ENCODE results near the gene MYADML2. TPM values are rescaled to one million over a fixed set of nuclear protein-coding genes. Genes with fewer than 3 reads are reported as not detected.

Gene MYADML2
- total RNA-seq, 2 donors from 2014 or later: 0.27 TPM; not detected in 1

- Histone ChIP-seq H3K27ac (no peak overlapping the region), H3K27me3 (peaks cover 4% of the 10 kb centered on the region), H3K4me1 (no peaks in the 10 kb centered on the region), H3K4me3 (peak overlapping the region; percentile 28), H3K9ac (ENCODE audit: low read depth in 2 of 2, low read length in 2 of 2) (no peak overlapping the region), H3K9me3 (no peaks in the 10 kb centered on the region), H3K36me3 (no peaks in the 10 kb centered on the region)
- intact Hi-C loops (cut with DNase I): no loop called here
- DNase-seq: no peak
- TF ChIP-seq CTCF (IDR thresholded peaks at IDR 0.05): no peak
Measured at GRCh38 chr17:81902653-81903414, 44.2 kb downstream of the MYADML2 start.

- Histone ChIP-seq H3K27ac (no peak within 1 kb of the TSS), H3K4me3 (peak within 1 kb of the TSS; percentile 28), H3K27me3 (peaks cover 4% of the 10 kb centered on the region), H3K9ac (ENCODE audit: low read depth in 2 of 2, low read length in 2 of 2) (peak within 1 kb of the TSS in 1 of 2 donors; percentile 3), H3K9me3 (no peaks in the 10 kb centered on the region), H3K4me1 (no peaks in the 10 kb centered on the region), H3K36me3 (no peaks in the 10 kb centered on the region)
- intact Hi-C loops (cut with DNase I): no loop called here
- no peak for DNase-seq
- no peak for TF ChIP-seq CTCF (IDR thresholded peaks at IDR 0.05)
Measured at GRCh38 chr17:81902023-81902652, 44.9 kb downstream of the MYADML2 start, which contains the start of gene NPB. NPB (plus strand) TSS chr17:81902238; CDS start chr17:81902278, 40 bp downstream.

GRCh38 chr17:81901167-81902022, 45.6 kb downstream of the MYADML2 start:
- Histone ChIP-seq H3K4me1 (no peaks in the 10 kb centered on the region), H3K27me3 (peaks cover 4% of the 10 kb centered on the region), H3K9me3 (no peaks in the 10 kb centered on the region), H3K9ac (ENCODE audit: low read depth in 2 of 2, low read length in 2 of 2) (no peak overlapping the region), H3K27ac (no peak overlapping the region), H3K36me3 (no peaks in the 10 kb centered on the region), H3K4me3 (peak overlapping the region; percentile 28)
- no peak for TF ChIP-seq CTCF (IDR thresholded peaks at IDR 0.05)
- intact Hi-C loops (cut with DNase I): no loop called here
- no peak for DNase-seq

GRCh38 chr17:81900181-81900820, 46.7 kb downstream of the MYADML2 start:
- Histone ChIP-seq H3K4me3 (no peak overlapping the region), H3K27ac (no peak overlapping the region), H3K4me1 (no peaks in the 10 kb centered on the region), H3K36me3 (no peaks in the 10 kb centered on the region), H3K27me3 (peaks cover 4% of the 10 kb centered on the region), H3K9me3 (no peaks in the 10 kb centered on the region), H3K9ac (ENCODE audit: low read depth in 2 of 2, low read length in 2 of 2) (no peak overlapping the region)
- TF ChIP-seq CTCF (IDR thresholded peaks at IDR 0.05): no peak
- DNase-seq: no peak
- intact Hi-C loops (cut with DNase I): no loop called here
